SIG-M5 treated with dmso at 0.1 percent for 504 hours (cell line): ENCODE data around the gene PHF11.

Experiments
- DNase-seq: peaks from one replicate; lab custom pipeline; 2025; ENCODE audit not compliant: unreplicated experiment; lab: John Stamatoyannopoulos, UW

Gene PHF11

GRCh38 chr13:49497272-49497671 lies 1.5 kb downstream of the PHF11 start:
- DNase-seq = no peak

DNA sequence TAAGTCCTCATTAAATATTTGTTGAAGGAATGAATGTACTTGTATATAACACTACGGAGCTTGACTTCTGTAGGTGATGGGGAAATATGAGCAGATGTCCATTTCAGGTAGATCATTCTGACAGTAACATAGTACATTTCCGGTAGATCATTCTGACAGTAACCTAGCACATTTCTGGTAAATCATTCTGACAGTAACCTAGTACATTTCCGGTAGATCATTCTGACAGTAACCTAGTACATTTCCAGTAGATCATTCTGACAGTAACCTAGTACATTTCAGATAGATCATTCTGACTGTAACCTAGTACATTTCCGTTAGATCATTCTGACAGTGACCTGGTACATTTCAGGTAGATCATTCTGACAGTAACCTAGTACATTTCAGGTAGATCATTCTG lies 2.5 kb downstream of the PHF11 start:
- DNase-seq = no peak

DNA sequence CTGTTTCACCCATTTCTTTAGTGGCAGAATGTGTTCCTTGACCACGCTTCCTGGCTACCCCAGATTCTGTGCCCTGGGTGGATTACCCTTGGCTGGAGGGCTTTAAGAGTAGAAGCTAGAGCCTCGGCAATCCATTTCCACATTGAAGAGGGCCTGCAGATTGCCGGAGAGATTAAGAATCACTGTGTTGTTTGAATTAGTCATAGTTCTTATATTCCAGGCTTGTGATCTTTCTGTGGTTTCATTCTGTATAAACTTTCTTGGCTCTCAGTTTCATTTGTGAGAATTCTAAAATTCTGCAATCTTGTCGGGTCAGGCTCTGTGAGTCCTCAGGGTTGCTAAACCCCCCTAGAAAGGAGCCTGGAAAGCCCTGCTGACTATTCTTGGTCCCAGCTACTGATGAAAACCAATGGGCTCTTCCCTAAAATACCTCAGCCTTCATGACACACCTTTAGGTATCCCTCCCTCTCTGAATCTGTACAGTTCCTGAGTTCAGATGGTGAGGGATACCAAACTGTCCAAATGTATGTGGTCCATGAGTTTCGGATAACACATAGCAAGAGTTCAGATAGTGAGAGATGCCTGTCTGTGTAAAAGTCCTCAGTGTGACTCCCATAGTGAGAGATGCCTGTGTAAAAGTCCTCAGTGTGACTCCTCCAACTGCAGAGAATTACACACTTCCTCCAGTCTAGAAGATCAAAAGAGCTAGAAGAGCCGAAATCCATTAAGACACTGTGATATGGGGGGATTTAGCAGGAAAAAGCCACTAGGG lies 4.3 kb downstream of the PHF11 start:
- DNase-seq = no peak

GRCh38 chr13:49502954-49503353 lies 7.2 kb downstream of the PHF11 start:
- DNase-seq = no peak

- no peak for DNase-seq
Measured at GRCh38 chr13:49503951-49504350, 8.2 kb downstream of the PHF11 start.

DNA sequence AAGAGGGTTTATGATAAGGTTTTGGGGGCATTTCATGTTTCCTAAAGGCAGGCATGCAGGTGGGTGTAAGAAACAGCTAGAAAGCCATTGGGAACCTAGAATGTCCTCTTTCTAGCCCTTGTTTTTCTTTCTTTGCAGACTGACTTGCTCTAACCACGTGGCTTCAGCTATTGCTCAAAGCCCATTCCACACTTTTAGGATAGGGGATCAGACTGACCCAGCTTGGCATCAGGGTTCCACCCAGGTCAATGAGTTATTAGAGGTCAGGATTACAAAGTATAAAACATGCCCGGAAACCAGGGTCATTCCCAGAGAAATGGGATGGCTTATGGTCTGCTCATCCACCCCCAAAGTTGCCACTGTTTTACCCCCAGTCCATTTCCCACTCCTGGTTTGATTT lies 16.8 kb downstream of the PHF11 start:
- no peak for DNase-seq

DNA sequence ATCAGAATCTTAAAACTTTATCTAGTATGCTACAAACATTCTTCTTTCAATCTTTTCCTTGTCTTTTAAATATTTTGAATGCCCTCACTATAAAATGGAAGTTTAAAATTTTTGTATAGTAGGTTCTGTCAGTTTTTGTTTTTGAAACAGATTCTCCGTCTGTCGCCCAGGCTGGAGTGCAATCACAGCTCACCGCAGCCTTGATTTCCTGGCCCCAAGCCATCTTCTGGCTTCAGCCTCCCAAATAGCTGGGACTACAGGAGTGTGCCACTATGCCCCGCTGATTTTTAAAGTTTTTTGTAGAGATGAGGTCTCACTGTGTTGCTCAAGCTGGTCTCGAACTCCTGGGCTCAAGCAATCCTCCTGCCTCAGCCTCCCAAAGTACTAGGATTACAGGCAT lies 20.7 kb downstream of the PHF11 start:
- DNase-seq = no peak

GRCh38 chr13:49517461-49517860 lies 21.7 kb downstream of the PHF11 start:
- no peak for DNase-seq

- DNase-seq = no peak
Measured at GRCh38 chr13:49521224-49521623, 25.5 kb downstream of the PHF11 start.

DNA sequence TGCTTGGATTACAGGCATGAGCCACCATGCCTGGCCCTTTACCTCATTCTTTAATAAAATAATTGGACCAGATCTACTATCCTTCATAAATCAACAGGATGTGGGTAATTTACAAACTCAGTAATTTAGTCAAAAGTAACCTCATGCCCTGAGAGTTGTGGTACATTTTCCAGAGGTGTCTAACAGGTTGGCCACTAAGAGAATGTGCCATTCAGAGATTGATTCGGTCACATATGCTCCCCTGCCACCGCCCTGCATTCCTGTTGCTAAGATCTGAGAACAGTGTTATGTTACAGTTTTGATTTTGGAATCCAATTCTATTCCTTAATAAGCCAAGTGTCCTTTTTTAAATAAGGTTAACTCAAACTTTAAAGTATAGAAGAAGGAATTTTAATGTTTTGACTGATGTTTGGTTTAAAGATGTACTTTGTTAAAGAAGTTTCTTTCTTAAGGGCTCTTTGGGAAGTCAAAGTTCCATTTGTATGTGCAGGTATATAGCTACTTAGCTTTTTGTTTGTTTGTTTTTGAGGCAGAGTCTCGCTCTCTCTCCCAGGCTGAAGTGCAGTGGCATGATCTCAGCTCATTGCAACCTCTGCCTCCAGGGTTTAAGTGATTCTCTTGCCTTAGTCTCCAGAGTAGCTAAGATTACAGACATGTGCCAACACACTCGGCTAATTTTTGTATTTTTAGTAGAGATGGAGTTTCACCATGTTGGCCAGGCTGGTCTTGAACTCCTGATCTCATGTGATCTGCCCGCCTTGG lies 29.2 kb downstream of the PHF11 start:
- DNase-seq = no peak

DNA sequence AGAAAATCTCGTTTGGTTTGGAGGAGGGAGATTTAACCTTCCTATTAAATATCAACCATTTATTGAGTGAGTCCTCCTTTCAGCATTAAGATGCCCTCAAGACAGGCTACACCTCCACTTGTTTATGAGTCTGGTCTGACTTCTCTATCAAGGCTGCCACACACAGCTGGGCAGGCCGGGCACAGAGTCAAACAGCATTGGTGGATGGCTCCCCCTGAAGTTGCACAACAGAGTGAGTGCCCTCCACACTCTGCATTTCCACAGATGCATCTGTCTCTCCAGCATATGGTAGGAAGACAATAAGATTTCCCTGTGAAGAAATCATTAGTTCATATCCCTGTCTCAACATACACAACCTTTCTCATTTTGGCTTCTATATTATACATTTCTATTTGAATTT lies 31.4 kb downstream of the PHF11 start:
- DNase-seq = no peak

- no peak for DNase-seq
Measured at GRCh38 chr13:49528161-49528560, 32.4 kb downstream of the PHF11 start.

DNA sequence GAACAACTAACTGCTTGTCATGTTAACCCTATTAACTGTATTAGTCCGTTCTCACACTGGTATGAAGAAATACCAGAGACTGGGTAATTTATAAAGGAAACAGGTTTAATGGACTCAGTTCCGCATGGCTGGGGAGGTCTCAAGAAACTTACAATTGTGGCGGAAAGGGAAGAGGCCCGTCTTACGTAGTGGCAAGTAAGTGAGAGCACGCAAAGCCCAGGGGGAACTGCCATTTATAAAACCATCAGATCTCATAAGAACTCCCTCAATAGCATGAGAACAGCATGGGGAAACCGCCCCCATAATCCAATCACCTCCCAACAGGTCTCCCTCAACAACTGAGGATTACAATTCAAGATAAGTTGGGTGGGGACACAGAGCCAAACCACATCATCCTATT lies 34.7 kb downstream of the PHF11 start:
- no peak for DNase-seq

DNA sequence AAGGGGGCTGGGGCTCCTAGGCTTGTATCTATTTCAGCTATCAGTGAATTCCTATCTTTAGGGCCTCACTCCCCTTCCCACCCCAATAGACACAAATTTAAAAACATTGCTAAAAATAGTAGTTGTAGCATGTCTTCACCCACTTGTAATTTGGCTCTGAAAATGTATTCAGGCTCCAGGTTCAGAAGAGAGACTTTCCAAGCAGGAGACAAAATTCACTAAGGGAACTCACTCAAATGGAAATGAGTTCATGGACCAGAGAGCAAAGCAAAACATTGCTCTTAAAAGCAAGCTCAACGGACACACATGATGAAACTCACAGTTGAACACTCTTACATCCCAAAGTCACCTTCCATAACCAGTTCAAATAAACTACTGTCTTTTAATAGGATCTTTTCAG lies 36.8 kb downstream of the PHF11 start:
- DNase-seq = no peak

DNA sequence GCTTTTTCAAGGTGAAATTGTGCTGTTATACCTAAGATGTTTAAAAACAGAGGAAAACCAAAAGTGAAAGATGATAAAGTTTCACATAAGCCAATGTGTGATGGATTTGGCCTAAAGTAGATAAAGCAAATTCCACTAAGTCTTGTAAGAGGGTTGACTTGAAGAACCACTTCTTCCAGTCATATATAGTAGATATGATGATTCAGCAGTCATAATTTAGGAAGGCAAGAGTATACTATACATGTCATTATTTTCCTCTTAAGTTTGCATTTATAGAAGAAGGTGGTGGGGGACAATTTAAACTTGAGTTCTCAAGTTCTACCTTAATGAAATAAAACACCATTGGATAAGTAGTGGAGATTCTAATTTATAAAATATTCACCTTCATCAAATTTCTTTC lies 37.3 kb downstream of the PHF11 start:
- DNase-seq = no peak

DNA sequence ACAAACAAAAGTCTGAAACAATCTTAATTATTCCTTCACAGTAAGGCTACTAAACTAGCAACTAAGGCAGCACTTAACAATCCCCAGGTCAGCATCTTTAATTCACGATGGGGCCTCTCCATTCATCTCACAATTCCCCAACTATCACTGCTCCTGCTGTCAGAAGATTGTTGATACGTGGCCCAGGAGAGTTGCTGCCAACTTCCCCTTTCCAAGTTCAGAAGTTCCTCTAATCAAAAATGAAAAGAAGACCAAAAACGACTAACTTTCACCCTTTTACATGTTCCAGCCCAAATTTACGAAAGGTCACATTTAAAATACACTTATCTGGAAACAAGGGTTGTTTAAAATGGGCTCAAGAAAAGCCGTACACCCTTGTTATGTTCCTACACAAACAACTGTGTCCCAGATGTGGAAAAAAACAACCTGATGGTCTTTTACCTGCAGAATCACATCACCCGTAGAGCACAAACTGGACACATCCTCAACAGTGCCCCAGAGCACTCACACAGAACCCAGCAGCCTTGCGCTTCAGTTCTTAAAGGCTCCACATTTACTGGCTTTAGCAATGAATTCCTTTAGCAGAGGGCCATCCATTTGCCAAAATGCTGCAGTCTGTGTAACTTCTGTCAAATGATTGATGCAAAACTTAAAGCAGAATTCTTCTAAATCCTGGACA lies 38.0 kb downstream of the PHF11 start:
- peak; percentile 44 for DNase-seq

DNA sequence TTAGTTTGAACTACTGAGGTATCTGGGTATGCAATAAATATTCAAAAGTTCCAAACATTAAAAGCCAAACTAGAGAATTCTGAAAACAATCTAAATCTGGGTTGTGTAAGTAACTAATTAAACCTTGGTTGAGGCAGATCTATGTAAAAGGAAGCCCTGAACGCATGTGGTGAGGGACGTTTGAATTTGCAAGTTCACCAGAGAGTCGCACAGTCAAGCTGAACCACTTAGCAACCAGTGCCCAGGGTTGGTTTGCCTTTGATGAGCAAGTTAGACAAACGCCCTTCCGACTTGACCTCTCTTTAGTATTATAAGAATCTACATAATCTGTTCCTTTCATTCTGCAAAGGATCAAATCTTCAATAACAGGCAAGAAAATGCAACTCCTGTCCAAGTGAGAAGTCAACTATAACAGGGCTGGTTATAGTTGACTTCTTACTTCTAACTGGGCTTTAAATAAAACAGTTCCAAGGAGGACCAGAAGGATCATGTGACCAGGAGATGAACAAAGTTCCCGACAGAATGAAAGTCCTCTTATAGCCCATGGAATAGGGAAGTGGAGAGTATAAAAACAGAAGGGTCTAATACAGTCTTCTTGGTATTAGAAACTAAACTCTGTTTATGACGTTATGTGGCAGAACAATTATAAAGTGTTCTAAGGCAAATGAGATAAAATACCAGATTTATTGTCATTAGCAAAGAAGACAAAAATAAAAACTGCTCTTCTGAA lies 40.6 kb downstream of the PHF11 start:
- DNase-seq = no peak

GRCh38 chr13:49538404-49538803 lies 42.7 kb downstream of the PHF11 start:
- no peak for DNase-seq

- no peak for DNase-seq
Measured at GRCh38 chr13:49539313-49539712, 43.6 kb downstream of the PHF11 start.

DNA sequence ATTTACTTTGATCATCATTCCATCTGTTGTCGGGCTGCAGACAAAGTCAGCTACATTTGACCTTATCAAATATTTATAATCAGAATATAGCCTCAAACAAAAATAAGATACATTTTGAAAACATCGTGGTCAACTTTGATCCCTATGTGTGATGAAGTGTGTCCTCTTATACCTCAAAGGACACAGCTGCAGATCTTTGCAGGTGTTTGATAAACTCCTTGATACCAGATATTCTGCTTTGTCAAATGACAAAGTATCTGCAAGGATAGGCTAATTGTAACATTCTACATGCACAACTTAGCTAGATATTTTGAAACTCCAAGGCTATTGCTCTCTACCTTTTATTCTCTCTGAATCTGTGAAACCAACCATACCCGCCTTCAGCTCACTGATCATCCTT lies 44.0 kb downstream of the PHF11 start:
- DNase-seq = no peak

- DNase-seq = no peak
Measured at GRCh38 chr13:49540552-49540951, 44.8 kb downstream of the PHF11 start.
